Adrenal gland (tissue), 12 donors: ENCODE data around the gene CTDSP2. TPM values are rescaled to one million over a fixed set of nuclear protein-coding genes. Genes with fewer than 3 reads are reported as not detected.
"Not testable (repeated sequence)": the region's sequence is repeated elsewhere in the genome, so short reads cannot be mapped to it uniquely, and the experiment has no call there.

Source experiments
- DNase-seq, 7 donors: peaks; one replicate each; pipeline ENCODE4 v3.0.0-alpha.2; 2019 to 2020
- H3K27ac ChIP-seq, 5 donors: fragments of 200-600 bp; sonication (generic) in 4 of 5; 1 replicate in 3 of 5; 2 replicates in 2 of 5; pipeline versions ENCODE4 v1.5.1 to v1.8.0; 2016 to 2020; ENCODE audit warnings: mild to moderate bottlenecking in 1 of 5
- H3K27me3 ChIP-seq: fragments of 200-600 bp; 2 replicates; pipeline ENCODE4 v1.8.0; 2021
- H3K36me3 ChIP-seq, 2 donors: fragments of 200-600 bp; replicated peaks in 1 of 2; 1 replicate in 1 of 2; 2 replicates in 1 of 2; pipeline versions ENCODE4 v1.5.1 to v1.8.0; 2018 to 2022
- H3K4me1 ChIP-seq, 2 donors: fragments of 200-600 bp; replicated peaks in 1 of 2; 1 replicate in 1 of 2; 2 replicates in 1 of 2; pipeline versions ENCODE4 v1.5.1 to v1.8.0; 2018 to 2021
- H3K4me3 ChIP-seq, 4 donors: fragments of 200-600 bp; sonication (generic) in 3 of 4; one replicate each; pipeline ENCODE4 v1.5.1; 2016 to 2018
- H3K9me3 ChIP-seq, 3 donors: fragments of 200-600 bp; sonication (generic) in 1 of 3; replicated peaks in 1 of 3; 1 replicate in 2 of 3; 2 replicates in 1 of 3; pipeline versions ENCODE4 v1.5.1 to v1.8.0; 2016 to 2021
- CTCF ChIP-seq, 6 experiments: fragments of 450-650 bp in 4 of 6; fragments of 200-600 bp in 2 of 6; sonication (generic) in 1 of 6; IDR thresholded peaks; 1 replicate in 5 of 6; 2 replicates in 1 of 6; pipeline versions ENCODE4 v1.5.1 to v1.8.0; 2016 to 2021; ENCODE audit warnings: antibody characterized with exemption in 6 of 6, mild to moderate bottlenecking in 2 of 6, moderate library complexity in 1 of 6
- POLR2A ChIP-seq, 2 donors: fragments of 450-650 bp; IDR thresholded peaks; one replicate each; pipeline ENCODE4 v1.6.1; 2017; ENCODE audit warnings: antibody characterized with exemption in 2 of 2, mild to moderate bottlenecking in 2 of 2, moderate library complexity in 1 of 2
- WGBS, 4 donors: extraction: QIAGEN DNeasy Blood & Tissue Kit in 2 of 4; methylation state at CpG; one replicate each; pipeline versions ENCODE4 v1.1.5 to v1.1.7; 2013 to 2017; 5-methylcytosine and 5-hydroxymethylcytosine counted together
- intact Hi-C, 2 donors: fragments of 100-400 bp; cut with DNase I; formaldehyde crosslinking; loops; one replicate each; pipeline versions ENCODE4 v1.14.1 to v1.15.0; 2022 to 2023
- polyA plus RNA-seq, 3 donors: library from polyadenylated mRNA; stranded (reverse); fragments of 200-250 nt in 2 of 3; fragments of 350-450 nt in 1 of 3; fragmentation: Illumina TruSeq in 1 of 3; extraction: RNeasy Lipid Tissue Mini Kit (QIAGEN cat#74804) in 1 of 3; gene quantifications; one replicate each; pipeline ENCODE4 v1.2.3, GENCODE V29; 2013 to 2014
- total RNA-seq, 9 donors: library from RNA; depleted of rRNA in 4 of 9; stranded (reverse); fragments of >200 nt in 4 of 9; fragments of 120-200 nt in 1 of 9; fragmentation: NEBNext Ultra II Directional in 1 of 9; extraction: Animal tissue kit (Norgen Biotek cat#: 25700) in 1 of 9; gene quantifications; one replicate each; pipeline versions ENCODE4 v1.1.0 to v1.2.4, GENCODE V29; 2013 to 2023
- donor health status: healthy with polysubstance abuse.
- donor health status: Bipolar disorder and iron deficiency.
- donor health status: DM: yes; HTN: yes; CAD: no.
- donor health status: DM: no; HTN: no; CAD: no.
- donor health status: DM: no; HTN: no; CAD: no.
- donor health status: DM: yes; HTN: yes; CAD: no.

Gene CTDSP2
- total and polyA plus RNA-seq, 12 donors: 42.9 to 275 (median 192) TPM

GRCh38 chr12:57888409-57889157, 42.1 kb upstream of the CTDSP2 start:
- no peak overlapping the region for H3K4me3 ChIP-seq
- H3K36me3 ChIP-seq: no peaks in the 10 kb centered on the region
- peak in 4 of 7 donors; percentile 21 to 71 (median 59) for DNase-seq
- H3K4me1 ChIP-seq: peaks cover 26 to 63% of the 10 kb centered on the region in 2 donors
- intact Hi-C loops: loop anchor here in 1 of 2 donors (5.0 kb wide), 1 partner anchor 36 kb away; no protein-coding TSS in a partner anchor
- TF ChIP-seq CTCF (IDR thresholded peaks at IDR 0.05): no peak
- TF ChIP-seq POLR2A (IDR thresholded peaks at IDR 0.05): no peak
- 40 to 52% (median 43%) methylated on average over 14 to 15 of the region's 15 CpGs for WGBS, 4 donors
- peak overlapping the region in 4 of 5 donors; percentile 40 to 97 (median 64) for H3K27ac ChIP-seq
- no peaks in the 10 kb centered on the region for H3K9me3 ChIP-seq
- no peaks in the 10 kb centered on the region for H3K27me3 ChIP-seq

DNA sequence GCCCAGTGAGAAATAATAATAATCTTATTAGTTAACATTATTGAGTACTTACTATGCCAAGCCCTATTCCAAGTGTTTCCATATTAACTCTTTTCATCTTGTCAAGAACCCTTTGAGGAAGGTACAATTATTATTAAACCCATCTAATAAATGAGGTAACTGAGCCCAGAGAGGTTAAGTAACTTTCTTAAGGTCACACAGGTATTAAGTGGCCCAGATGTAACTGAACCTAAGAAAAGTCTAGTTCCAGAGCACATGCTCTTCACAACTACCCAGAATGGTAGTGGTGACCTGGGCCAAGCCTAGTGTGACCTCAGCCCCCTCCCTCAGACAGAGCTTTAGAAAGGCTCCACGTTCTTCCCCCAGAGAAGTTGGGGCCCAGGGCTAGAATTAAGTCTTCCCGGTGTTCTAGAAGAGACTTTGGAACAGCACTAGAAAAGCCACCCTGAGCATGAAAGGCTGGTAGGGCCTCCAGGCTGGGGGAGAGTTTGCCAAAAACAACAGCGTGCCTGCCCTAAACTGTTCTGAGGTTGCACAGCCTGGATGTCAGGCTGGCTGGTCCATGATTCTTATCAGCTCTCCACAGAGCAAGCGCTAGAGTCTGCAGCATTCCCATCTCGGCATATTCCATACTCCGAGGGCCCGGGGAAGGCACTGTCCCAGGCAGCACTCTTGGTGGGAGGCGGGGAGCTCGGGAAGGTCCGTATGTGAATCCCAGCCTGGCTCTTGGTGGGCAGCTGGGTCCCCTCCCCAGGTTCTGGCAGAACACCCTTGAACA, 41.3 kb upstream of the CTDSP2 start:
- no peak for TF ChIP-seq POLR2A (IDR thresholded peaks at IDR 0.05)
- TF ChIP-seq CTCF (IDR thresholded peaks at IDR 0.05): no peak
- Histone ChIP-seq H3K4me3 (no peak overlapping the region), H3K27ac (peak overlapping the region in 3 of 5 donors; percentile 40 to 97 (median 84)), H3K27me3 (no peaks in the 10 kb centered on the region), H3K9me3 (no peaks in the 10 kb centered on the region), H3K36me3 (no peaks in the 10 kb centered on the region), H3K4me1 (peaks cover 20 to 55% of the 10 kb centered on the region in 2 donors)
- intact Hi-C loops: loop anchor here in 1 of 2 donors (5.0 kb wide), 1 partner anchor 36 kb away; no protein-coding TSS in a partner anchor
- WGBS, 4 donors: 43 to 47% (median 45%) methylated on average over 9 to 10 of the region's 10 CpGs
- peak in 1 of 7 donors; percentile 44 for DNase-seq

- H3K27me3 ChIP-seq, H3K9me3 ChIP-seq, H3K4me3 ChIP-seq, H3K36me3 ChIP-seq, DNase-seq: not testable (repeated sequence)
- Histone ChIP-seq H3K4me1 (peaks cover 20 to 49% of the 10 kb centered on the region in 2 donors), H3K27ac (peak overlapping the region in 2 of 5 donors; percentile 7 to 97)
- intact Hi-C loops: loop anchor here in 1 of 2 donors (5.0 kb wide), 1 partner anchor 35 kb away; no protein-coding TSS in a partner anchor
- 93 to 96% (median 95%) methylated on average over 4 of the region's 4 CpGs for WGBS, 4 donors
Measured at GRCh38 chr12:57886964-57887363, 40.4 kb upstream of the CTDSP2 start.

GRCh38 chr12:57886542-57886941, 40.0 kb upstream of the CTDSP2 start:
- H3K9me3 ChIP-seq: no peaks in the 10 kb centered on the region
- peaks cover 23 to 49% of the 10 kb centered on the region in 2 donors for H3K4me1 ChIP-seq
- no peaks in the 10 kb centered on the region for H3K27me3 ChIP-seq
- intact Hi-C loops: loop anchor here in 1 of 2 donors (5.0 kb wide), 1 partner anchor 34 kb away; no protein-coding TSS in a partner anchor
- TF ChIP-seq CTCF (IDR thresholded peaks at IDR 0.05) (no peak), POLR2A (IDR thresholded peaks at IDR 0.05) (no peak)
- no peak overlapping the region for H3K4me3 ChIP-seq
- 83 to 95% (median 93%) methylated on average over 2 of the region's 2 CpGs for WGBS, 4 donors
- H3K27ac ChIP-seq: peak overlapping the region in 1 of 5 donors; percentile 7
- H3K36me3 ChIP-seq: no peaks in the 10 kb centered on the region
- no peak for DNase-seq
